Activated CD8-positive, alpha-beta memory T cell treated with anti-CD3 and anti-CD28 coated beads, Interleukin-2, amount 50 U/mL, for 4 hours (primary cell): ENCODE measurements around the gene CTNND1.
A peak's percentile ranks its signal among the peaks of the same experiment; 100 is the strongest.
"Not testable (repeated sequence)": the region's sequence is repeated elsewhere in the genome, so short reads cannot be mapped to it uniquely, and the experiment has no call there.

Experiments used
- DNase-seq: peaks from one replicate; pipeline ENCODE4 v3.0.0-alpha.2; 2020

The CTNND1 gene

DNA sequence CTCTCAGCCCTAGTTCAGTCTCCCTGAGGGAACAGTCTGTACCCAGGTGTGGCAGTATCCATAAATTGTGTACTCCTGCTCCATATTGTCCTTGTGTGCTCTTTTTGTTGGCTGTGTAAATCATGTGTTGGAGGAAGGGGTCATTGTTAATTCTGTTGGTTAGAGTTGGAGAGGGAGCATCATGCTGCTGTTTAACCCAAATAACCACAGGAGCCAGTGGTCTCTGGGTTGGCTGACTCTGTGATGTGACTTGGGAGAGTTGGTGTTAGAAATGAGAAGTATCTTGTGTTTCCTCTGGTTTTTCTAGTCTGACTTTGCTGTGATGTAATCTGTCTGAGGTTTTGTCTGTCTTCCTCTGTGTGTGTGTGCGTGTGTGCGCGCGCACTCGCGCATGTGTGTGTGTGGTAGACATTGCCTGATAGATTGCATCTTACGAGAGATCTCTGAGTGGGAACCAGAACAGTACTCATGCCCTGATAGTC, 30.5 kb downstream of the CTNND1 start:
- DNase-seq = peak; percentile 83

DNA sequence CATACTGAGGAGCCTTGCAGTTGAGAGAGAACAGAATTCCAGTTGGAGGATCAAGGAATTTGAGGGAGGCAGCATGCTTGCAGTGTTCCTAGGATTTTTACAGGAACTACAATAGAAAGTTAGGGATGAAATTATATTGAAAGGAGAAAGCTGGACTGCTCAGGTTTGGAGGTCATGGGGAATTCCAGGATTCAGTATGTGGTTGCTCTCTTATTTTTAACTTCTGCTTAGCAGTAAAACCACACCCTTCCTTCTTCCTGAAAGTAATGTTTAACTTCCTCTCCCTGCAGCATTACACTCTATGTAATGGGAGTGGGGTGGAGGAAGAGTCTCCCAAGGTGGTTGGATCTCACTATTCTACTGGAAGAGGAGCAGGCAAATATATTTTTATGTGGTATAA, 31.3 kb downstream of the CTNND1 start:
- DNase-seq = no peak

DNA sequence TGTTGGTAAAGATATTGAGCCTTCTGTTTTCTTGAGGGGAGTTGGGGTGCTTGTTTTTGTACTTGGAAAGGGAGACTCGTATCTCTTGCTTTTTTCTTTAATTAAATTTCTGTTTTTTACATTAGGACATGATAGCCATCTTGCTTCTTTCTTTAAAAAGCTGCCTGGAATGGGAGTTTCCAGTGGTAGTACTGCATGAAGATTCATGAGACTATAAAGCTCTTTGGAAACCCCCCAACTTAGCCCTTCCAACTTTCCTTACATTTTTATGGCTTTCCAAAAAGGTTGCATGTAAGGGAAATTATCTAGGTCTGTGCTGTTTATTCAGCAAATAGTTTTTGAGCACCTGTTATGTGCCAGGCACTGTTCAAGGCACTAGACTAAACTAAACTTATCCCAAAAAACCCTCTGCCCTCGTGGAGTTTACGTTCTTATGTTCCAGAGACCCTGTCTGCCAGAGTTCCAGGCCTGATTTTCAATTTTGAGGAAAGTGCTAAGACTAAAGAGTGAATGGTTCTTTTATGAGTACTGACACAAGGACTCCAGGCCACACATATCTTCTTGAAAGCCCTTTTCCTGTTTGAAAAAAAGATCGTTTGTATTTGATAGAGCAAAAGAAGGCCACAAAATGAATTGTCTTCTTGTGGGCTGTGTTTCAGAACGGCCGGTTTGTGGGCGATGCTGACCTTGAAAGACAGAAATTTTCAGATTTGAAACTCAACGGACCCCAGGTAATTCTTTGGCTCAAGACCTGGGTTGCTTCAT, 31.9 kb downstream of the CTNND1 start:
- no peak for DNase-seq

DNA sequence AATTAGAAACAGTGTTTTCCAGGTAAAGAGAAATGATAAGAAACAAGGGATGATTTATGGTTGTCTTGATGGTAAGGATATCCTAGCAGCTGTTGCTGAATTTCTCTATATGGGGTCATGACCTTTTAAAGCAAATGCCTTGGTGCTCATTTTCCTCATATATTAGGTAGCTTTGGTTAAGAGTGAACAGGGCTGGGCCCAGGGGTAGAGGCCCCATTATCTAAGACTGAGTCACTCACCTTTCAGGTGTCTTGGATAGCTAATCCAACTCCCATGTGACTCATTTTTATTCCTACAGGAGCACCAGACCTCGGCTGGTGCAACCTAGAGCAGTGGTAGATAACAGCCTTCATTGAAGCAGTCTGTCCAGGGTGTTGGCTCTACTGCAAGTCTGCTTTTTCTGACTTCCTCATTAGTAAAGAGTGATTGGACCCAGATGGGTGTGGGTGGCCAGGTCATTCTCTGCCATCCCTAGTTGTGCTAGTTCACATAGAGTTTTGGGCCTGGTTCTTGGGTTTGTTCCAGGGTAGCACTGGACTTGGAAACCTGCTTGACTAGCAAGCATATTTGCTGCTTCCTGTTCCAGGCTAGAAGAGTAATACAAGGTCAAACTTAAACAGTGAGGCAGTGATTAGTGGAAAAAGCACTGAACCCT, 37.4 kb downstream of the CTNND1 start:
- DNase-seq = no peak

DNA sequence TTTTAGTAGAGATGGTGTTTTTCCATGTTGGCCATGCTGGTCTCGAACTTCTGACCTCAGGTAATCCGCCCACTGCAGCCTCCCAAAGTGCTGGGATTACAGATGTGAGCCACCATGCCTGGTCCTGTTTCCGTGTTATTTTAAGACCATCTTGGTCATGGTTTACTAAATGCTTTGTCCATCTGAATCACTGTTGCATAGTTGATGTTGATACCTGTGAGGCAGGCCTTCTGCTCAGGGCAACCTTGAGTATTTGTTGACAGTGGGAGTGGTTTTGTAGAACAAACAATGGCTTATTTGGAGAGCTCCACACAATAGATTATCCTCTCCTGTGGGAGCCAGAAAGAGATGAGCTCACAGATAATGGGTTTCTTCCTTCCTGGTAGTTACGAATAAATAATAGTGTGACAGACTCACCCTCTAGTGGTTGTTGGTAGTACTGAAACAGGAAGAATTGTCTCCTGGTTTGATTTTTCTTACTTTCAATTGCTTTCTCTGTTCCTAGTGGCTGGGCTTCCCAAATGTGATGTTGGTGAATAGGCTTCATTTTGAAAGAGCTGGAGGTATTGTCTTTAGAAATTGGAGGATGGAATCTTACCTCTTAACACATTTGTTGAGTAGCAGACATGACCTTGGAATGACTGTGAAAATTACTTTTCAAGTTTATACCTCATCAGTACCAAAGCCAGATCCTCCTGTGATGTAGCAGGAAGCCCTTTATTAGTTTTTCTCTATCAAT, 39.0 kb downstream of the CTNND1 start:
- DNase-seq = no peak

DNA sequence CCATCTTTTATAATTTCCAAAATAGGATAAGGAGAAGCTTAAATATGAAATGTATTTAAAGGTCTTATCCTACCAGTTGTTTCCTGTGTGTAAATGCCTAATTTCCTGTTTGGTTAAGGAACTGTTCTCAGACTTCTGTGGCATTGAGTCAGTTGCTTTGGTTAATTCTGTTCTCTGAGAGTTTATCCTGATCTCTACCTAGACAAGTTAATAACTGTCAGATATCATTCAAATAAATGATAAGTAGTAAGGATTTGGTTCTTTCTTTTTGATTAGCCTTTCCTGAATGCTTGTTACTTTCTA, 39.5 kb downstream of the CTNND1 start:
- no peak for DNase-seq

DNA sequence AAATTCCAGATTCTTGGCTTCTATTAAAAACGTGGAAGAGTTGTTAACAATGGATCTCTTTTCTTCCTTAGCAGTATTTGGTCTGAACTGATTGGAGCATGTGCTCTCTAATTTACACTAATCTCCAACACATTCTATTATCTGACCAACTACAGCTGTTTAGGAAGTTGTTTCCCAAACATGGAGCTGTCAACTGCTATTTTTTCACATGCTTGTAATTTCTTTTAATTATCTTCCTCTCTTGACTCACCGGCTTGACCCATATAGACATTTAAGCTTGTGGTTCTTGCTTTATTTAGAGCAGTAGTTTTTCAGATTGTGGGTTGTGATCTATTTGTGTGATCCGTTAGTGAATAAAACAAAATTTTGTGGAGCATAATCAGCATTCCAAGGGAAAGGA, 40.8 kb downstream of the CTNND1 start:
- DNase-seq = no peak

DNA sequence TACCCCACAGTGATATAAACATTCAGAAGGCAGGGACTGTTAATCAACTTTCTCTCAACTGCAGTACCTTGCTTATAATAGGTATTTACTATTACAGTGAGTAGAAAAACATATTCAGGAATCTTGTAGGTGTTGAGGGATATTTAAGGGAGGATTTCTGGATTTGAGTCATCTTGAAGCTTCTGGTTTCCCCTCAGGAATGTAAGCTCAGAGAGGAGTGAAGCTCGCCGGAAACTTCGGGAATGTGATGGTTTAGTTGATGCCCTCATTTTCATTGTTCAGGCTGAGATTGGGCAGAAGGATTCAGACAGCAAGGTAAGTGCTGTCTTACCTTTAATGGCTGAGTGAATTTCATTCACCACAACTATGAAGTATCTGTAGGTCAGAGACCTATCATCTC, 42.9 kb downstream of the CTNND1 start:
- DNase-seq = no peak

DNA sequence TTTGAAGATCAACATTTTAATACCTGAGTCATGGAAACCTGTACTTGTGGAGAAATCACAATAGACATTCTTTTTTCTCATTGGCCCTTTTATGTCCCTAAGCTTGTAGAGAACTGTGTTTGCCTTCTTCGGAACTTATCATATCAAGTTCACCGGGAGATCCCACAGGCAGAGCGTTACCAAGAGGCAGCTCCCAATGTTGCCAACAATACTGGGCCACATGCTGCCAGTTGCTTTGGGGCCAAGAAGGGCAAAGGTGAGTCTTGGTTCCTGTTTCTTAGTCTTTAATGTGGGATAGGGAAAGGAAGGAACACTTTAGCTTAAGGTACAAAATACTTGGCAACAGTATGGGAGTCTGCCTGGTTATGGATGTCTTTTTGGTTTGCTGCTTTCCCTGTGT, 44.2 kb downstream of the CTNND1 start:
- DNase-seq = no peak

DNA sequence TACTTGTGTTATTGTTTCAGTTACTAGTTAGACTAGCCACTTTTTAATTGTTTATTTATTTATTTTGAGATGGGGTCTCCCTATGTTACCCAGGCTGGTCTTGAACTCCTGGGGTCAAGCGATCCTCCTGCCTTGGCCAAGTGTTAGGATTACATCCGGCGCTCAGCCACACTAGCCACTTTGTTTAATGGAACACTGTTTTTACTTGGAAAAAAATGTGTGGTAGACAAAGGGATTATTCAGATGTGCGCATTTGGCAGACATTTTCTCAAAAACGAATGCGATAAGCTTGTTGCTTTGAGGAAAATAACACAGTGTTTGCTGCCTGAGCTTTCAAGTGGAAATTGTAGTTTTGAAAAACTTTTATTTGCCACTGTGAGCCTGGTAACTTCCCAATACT, 51.0 kb downstream of the CTNND1 start:
- no peak for DNase-seq

DNA sequence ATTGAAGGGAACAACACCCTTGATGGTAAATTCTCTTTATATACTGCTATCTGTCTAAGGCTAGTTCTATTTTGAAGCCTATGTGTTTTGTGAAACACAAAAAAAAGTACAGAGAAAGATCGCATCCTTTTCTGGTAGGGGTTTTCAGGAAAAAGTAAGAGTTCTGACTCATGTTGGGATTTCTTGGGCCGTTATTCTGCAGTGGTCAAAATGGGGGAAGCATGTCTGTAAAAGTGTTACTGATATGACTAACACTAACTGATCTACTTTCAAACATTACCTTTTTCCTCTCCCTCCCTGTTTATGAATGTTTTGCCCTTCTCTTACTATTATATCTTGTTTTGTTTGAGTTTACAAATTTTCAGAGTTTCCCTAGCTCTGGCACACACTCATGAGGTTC, 53.9 kb downstream of the CTNND1 start:
- DNase-seq = no peak

DNA sequence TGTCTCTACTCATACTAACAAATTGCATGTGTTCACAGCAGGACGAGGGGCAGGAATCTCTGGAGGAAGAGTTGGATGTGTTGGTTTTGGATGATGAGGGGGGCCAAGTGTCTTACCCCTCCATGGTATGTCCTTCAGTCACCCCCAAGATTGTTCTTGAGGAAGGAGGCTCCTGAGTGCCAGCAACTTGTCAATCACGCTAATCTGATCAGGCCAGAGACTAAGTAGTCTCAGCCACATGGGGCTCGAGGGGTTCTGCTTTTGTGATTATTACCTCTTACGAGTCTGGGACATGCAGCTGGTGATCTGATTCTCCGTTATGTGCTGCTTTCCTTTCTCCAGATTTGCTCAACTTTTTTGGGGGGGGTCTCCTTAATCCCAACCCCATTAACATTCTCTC, 54.3 kb downstream of the CTNND1 start:
- DNase-seq = no peak

DNA sequence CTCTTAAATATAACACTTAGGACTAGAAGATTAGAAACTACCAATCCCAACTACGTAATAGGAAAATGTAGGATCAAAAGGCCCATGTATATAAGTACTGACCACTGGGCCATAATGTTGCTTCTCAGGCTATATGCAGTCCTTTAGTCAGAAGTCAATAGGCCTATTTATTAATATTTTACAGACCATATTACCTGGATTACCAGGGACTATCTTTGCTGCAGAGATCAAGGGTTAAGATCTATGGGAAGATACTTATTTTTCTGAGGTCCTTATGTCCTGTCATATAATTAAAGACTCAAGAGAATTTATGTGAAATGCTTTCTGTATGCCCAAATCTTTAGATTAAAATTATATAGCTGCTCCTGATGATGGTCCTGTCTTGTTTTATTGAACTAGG, 57.2 kb downstream of the CTNND1 start:
- no peak for DNase-seq

DNA sequence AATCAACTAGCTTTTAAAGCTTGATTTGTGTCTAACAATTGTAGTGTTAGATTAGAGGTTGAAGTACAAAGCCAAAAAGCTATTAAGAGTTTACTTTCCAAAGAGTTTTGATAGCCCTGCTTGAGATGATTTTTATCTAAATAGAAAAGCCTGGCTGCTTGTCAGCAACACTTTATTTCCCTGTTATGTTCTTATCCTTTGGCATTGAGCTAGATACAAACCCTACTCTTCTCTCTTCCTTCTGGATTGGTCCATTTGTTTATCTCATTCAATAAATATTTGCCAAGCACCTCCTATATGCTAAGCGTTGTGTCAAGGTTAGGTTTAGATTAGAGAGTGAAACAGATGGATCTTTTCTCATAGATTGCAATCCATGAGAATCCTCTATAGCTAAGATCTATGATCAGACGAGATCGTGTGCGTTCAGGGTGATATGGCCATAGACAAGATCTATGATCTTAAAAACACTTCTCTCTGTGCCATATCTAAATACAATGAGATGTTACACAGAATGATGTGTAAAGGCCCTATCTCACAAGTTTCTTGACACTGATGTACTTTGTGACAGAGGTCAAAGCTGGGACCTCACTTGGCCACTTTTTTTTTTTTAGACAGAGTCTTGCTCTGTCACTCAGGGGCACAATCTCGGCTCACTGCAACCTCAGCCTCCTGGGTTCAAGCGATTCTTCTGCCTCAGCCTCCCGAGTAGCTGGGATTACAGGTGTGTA, 57.8 kb downstream of the CTNND1 start:
- no peak for DNase-seq

DNA sequence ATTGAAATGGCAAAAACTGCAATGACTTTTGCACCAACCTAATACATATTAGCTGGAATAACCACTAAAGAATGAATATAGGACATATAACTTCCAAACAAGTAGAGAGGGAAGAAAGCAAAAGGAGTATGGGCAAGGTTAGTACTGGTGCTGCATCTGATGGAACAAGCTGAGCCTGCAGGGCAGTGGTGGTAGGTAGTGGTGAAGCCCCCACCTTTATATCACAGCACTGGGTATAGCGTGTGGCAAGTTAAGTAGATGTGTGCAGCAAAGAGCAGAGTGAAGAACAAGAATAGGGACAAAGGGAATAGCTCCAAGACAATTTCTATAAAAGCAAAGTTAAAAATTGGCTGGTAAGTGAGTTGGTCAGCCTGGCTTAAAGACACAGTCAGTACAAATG, 62.3 kb downstream of the CTNND1 start:
- DNase-seq = no peak

DNA sequence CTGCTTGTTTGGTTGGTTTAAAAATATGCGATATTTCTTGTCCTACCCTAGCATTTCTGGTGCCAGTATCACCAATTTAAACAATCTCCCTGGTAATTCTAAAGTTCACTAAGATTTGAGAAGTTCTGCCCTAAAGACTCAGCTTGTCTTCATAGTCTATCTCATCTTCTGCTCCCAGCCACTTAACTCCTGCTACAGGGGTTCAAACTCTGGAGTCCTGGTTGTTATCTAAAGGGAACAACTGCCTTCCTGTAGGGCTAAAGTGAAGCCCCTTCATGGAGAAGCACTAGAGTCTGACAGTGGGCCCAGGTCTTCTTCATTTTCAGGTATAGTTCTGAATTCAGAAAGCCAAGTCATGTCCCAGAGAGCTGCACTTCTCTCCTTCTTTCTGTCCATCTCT, 73.2 kb downstream of the CTNND1 start:
- no peak for DNase-seq

DNA sequence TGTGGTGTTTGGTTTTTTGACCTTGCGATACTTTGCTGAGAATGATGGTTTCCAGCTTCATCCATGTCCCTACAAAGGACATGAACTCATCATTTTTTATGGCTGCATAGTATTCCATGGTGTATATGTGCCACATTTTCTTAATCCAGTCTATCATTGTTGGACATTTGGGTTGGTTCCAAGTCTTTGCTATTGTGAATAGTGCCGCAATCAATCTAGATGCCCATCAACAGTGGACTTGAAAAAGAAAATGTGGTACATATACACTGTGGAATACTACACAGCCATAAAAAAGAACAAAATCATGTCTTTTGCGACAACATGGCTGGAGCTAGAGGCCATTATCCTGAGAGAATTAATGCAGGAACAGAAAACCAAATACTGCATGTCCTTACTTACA, 77.0 kb downstream of the CTNND1 start:
- DNase-seq = not testable (repeated sequence)

DNA sequence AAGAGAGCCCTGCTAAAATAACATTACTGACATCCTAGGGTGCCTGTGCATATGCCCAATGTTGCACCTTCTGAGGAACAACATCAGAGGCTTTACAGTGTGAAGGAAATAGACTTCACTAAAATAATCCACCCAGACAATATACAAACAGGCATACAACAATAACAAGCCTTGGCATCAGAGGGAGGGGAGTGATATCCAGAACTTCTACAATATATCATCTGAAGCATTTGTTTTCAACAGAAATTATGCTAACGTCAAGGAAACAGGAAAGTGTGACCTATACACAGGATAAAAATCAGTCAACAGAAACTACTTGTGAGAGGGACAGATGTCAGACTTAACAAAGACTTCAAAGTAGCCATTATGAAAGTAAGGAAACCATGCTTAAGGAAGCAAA, 81.3 kb downstream of the CTNND1 start:
- no peak for DNase-seq

DNA sequence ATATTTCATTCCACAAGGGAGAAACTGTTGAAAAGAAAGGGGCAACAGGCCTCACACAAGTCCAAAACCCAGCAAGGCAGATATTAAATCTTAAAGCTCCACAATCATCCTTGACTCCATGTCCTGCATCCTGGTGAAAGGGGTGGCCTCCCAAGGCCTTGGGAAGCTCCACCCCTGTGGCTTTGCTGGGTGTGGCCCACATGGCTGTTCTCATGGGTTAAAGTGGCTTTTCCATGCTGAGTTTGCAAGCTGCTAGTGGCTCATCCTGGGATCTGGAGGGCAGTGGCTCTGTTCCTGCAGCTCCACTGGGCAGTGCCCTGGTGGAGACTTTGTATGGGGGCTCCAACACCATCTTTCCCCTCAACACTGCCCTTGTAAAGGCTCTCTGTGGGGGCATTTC, 106.4 kb downstream of the CTNND1 start:
- DNase-seq = no peak

DNA sequence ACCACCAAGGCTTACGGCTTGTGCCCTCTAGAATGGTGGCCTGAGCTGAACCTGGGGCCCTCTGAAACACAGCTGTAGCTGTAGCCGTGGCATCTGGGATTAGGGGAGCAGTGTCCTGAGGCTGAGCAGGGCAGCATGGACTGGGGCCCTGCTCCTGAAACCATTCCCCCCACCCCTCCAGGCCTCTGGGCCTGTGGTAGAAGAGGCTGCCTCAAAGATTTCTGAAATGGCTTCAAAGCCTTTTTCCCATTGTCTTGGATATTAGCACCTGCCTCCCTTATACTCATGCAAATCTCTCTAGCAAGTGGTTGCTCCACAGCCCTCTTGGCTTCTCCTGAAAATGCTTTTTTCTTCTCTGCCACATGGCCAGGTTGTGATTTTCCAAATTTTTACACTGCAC, 106.9 kb downstream of the CTNND1 start:
- no peak for DNase-seq
